GM12873 (cell line): ENCODE measurements around the gene LRRC8D.

Source experiments
- CTCF ChIP-seq: IDR thresholded peaks from 2 replicates; pipeline ENCODE4 v1.5.1; 2012; ENCODE audit warnings: low read depth, mild to moderate bottlenecking, moderate library complexity, low read length, control low read depth; ENCODE audit not compliant: insufficient read depth; ENCODE audit errors: missing control alignments

The LRRC8D gene

GRCh38 chr1:89922911-89923310 lies 102.1 kb downstream of the LRRC8D start:
- TF ChIP-seq CTCF: no peak

DNA sequence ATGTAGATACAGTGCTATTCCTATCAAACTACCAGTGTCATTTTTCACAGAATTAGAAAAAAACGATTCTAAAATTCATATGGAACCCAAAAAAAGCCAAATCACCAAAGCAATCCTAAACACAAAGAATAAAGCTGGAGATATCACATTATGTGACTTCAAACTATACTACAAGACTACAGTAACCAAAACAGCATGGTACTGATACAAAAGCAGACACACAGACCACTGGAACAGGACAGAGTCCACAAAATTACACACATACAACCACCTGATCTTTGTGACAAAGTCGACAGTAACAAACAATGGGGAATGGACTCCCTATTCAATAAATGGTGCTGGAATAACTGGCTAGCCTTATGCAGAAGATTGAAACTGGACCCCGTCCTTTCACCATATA lies 102.7 kb downstream of the LRRC8D start:
- TF ChIP-seq CTCF: no peak

DNA sequence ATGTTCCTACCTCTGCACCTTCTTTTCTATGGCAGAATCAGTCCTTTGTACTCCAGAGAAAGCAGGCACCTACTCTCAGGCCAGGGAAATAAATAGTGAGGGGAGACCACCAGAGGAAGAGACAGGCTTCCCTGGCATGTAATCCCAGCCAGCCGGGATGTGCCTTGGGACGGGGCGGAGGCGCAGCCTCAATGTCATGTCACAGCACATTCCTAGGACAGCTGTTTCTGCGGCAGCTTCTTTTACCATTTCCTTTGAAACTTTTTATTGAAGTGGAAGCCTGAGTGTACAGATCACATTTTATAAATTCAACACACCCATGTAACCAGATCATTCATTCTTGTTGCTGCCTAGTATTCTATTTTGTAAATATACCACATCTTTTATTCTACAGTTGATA lies 106.2 kb downstream of the LRRC8D start:
- no peak for TF ChIP-seq CTCF

- TF ChIP-seq CTCF: no peak
Observed at GRCh38 chr1:89927478-89927877, 106.6 kb downstream of the LRRC8D start.

- no peak for TF ChIP-seq CTCF
Observed at GRCh38 chr1:89928506-89928905, 107.7 kb downstream of the LRRC8D start.

GRCh38 chr1:89929467-89930063 lies 108.7 kb downstream of the LRRC8D start:
- no peak for TF ChIP-seq CTCF

DNA sequence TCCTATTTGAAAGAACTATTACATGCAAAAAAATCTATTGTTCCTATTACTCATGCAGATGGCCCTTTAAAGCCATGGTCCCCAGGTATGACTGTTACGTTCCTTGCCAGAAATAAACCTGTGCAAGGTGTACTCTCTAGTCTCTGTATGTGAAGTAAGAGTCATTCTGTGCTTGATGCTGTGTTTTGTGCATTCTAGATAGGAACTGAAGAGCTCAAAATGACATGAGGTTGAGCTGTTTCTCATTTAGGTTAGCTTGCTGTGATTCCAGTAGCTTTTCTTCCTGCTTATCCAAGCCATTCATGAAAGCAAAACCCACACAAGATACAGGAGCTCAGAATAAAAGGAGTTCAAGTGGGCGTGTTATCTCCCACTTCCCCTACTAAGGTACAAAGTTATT lies 109.7 kb downstream of the LRRC8D start:
- TF ChIP-seq CTCF: no peak

- TF ChIP-seq CTCF: no peak
Observed at GRCh38 chr1:89931964-89932363, 111.1 kb downstream of the LRRC8D start.
